Measurements from ENCODE around the gene SYNE1.

DNA sequence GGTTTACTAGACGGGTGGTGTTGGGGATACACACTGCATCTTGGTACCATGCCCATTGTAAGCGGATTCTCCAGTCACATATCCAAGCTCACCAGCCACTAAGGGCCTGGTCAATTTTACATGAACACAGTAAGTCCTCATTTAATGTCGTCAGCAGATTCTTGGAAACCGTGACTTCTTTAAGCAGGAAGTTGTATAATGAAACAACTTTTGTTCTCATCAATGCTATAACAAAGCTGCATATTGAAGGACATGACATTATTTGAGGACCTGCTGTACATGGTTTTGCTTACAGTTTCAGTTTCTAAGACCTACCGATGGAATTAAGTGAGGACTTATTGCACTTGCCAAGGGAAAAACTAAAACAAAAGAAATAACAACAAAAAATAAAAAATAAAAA, 295.6 kb downstream of the SYNE1 start:
- TF ChIP-seq CHD1 (IDR thresholded peaks at IDR 0.05; ENCODE audit: low read depth, low read length) (no peak), KDM1A (IDR thresholded peaks at IDR 0.05; ENCODE audit: borderline replicate concordance) (no peak), MYC (IDR thresholded peaks at IDR 0.05; ENCODE audit: insufficient read depth, insufficient read length, insufficient replicate concordance, low read length, severe bottlenecking) (no peak), RFX5 (IDR thresholded peaks at IDR 0.05; ENCODE audit: low read depth, low read length) (no peak), SMC3 (IDR thresholded peaks at IDR 0.05; ENCODE audit: borderline replicate concordance, low read length) (no peak), CTCF (IDR thresholded peaks at IDR 0.05 in 2 of 3, conservative IDR thresholded peaks at IDR 0.05 in 1 of 3; ENCODE audit: control insufficient read depth in 2 of 3, extremely low read depth in 1 of 3, insufficient read depth in 1 of 3, low read depth in 3 of 3, low read length in 3 of 3) (no peak)
